MM.1S (cell line): Measurements from ENCODE around the gene USP5.
A peak's percentile ranks its signal among the peaks of the same experiment; 100 is the strongest.
"Not testable (repeated sequence)": the region's sequence is repeated elsewhere in the genome, so short reads cannot be mapped to it uniquely, and the experiment has no call there.

Experiments
- DNase-seq: peaks from one replicate; pipeline ENCODE4 v3.0.0-alpha.2; 2015
- H2AFZ ChIP-seq: fragments of 300-600 bp; sonication (generic); 2 replicates; pipeline ENCODE4 v1.6.0; 2016; ENCODE audit warnings: antibody characterized with exemption, low read length
- H3F3A ChIP-seq: fragments of 300-600 bp; sonication (generic); 2 replicates; pipeline ENCODE4 v1.6.1; 2016; ENCODE audit warnings: mild to moderate bottlenecking, antibody characterized with exemption, low read length, moderate library complexity, mixed read lengths; ENCODE audit not compliant: insufficient read depth
- H3K27ac ChIP-seq: fragments of 300-600 bp; sonication (generic); 2 replicates; pipeline ENCODE4 v1.5.1; 2016; ENCODE audit warnings: mild to moderate bottlenecking, low read length
- H3K27me3 ChIP-seq: fragments of 300-600 bp; sonication (generic); replicated peaks from 2 replicates; pipeline ENCODE4 v1.6.0; 2016; ENCODE audit warnings: low read length; ENCODE audit not compliant: insufficient read depth
- H3K36me3 ChIP-seq: fragments of 300-600 bp; sonication (generic); replicated peaks from 2 replicates; pipeline ENCODE4 v1.6.1; 2016; ENCODE audit warnings: mild to moderate bottlenecking, low read length, mixed read lengths; ENCODE audit not compliant: insufficient read depth
- H3K4me1 ChIP-seq: fragments of 300-600 bp; sonication (generic); 2 replicates; pipeline ENCODE4 v1.6.1; 2016; ENCODE audit warnings: low read length, mixed read lengths
- H3K4me2 ChIP-seq: fragments of 300-600 bp; sonication (generic); 2 replicates; pipeline ENCODE4 v1.6.0; 2016; ENCODE audit warnings: low read depth, low read length
- H3K4me3 ChIP-seq: fragments of 300-600 bp; sonication (generic); 2 replicates; pipeline ENCODE4 v1.5.1; 2016; ENCODE audit warnings: low read length, mixed read lengths
- H3K79me2 ChIP-seq: fragments of 300-600 bp; sonication (generic); 2 replicates; pipeline ENCODE4 v1.6.1; 2016; ENCODE audit warnings: mixed run types, low read length, mixed read lengths
- H3K9ac ChIP-seq: fragments of 300-600 bp; sonication (generic); 2 replicates; pipeline ENCODE4 v1.6.1; 2016; ENCODE audit warnings: low read length, mixed read lengths
- H3K9me2 ChIP-seq: fragments of 300-600 bp; sonication (generic); replicated peaks from 2 replicates; pipeline ENCODE4 v1.6.1; 2016; ENCODE audit warnings: mild to moderate bottlenecking, low read length, mixed read lengths; ENCODE audit not compliant: insufficient read depth
- H3K9me3 ChIP-seq: fragments of 300-600 bp; sonication (generic); replicated peaks from 2 replicates; pipeline ENCODE4 v1.6.1; 2016; ENCODE audit warnings: mild to moderate bottlenecking, low read length, mixed read lengths; ENCODE audit not compliant: insufficient read depth
- H4K20me1 ChIP-seq: fragments of 300-600 bp; sonication (generic); 2 replicates; pipeline ENCODE4 v1.6.1; 2016; ENCODE audit warnings: mild to moderate bottlenecking, low read length, moderate library complexity, mixed read lengths; ENCODE audit not compliant: insufficient read depth
- EZH2 ChIP-seq: fragments of 300-600 bp; sonication (generic); optimal IDR thresholded peaks from 2 replicates; pipeline ENCODE3; 2017; ENCODE audit warnings: low read depth, mild to moderate bottlenecking, antibody characterized with exemption, low read length, mixed read lengths
- EZH2phosphoT487 ChIP-seq: fragments of 300-600 bp; sonication (generic); IDR thresholded peaks from 2 replicates; pipeline ENCODE4 v1.6.1; 2018; ENCODE audit warnings: antibody characterized with exemption, low read length
- TF ChIP-seq, protein P1 (sequence below): fragments of 300-600 bp; sonication (generic); IDR thresholded peaks from 2 replicates; pipeline ENCODE4 v1.5.1; 2016; ENCODE audit warnings: antibody characterized with exemption, low read length, mixed read lengths

Gene USP5

DNA sequence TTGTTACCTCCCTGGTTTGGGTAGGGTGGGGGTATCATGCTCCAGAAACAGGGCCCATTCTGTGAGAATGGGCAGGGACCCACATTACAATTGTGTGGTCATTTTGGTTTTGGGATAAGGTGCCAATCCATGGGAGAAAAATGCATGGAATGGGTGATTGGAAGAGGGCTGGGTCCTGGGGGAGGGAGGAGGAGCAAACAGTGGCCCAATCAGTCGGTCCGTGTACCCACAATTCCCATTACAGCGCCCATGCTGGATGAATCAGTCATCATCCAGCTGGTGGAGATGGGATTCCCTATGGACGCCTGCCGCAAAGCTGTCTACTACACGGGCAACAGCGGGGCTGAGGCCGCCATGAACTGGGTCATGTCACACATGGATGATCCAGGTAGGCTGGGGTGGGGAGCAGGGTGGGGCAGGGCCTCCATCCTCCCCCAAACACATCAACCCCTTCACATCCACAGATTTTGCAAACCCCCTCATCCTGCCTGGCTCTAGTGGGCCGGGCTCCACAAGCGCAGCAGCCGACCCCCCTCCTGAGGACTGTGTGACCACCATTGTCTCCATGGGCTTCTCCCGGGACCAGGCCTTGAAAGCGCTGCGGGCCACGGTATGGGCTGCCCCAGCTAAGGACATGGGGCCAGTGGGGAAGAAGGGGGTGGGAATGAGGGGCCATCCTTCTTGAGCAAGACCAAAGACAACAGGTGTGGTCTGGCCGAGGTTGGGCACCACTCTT is 11.8 kb downstream of the USP5 start:
- DNase-seq = no peak
- H3K4me3 ChIP-seq = no peak overlapping the region
- H2AFZ ChIP-seq = no peak overlapping the region
- no peaks in the 10 kb centered on the region for H3K9me3 ChIP-seq
- H3K27ac ChIP-seq = no peak overlapping the region
- H3K27me3 ChIP-seq = no peaks in the 10 kb centered on the region
- H3K9me2 ChIP-seq = no peaks in the 10 kb centered on the region
- no peak overlapping the region for H3K9ac ChIP-seq
- peaks cover 10% of the 10 kb centered on the region for H3F3A ChIP-seq
- peaks cover 14% of the 10 kb centered on the region for H3K79me2 ChIP-seq
- H4K20me1 ChIP-seq = peaks cover 7% of the 10 kb centered on the region
- TF ChIP-seq, protein P1, sequence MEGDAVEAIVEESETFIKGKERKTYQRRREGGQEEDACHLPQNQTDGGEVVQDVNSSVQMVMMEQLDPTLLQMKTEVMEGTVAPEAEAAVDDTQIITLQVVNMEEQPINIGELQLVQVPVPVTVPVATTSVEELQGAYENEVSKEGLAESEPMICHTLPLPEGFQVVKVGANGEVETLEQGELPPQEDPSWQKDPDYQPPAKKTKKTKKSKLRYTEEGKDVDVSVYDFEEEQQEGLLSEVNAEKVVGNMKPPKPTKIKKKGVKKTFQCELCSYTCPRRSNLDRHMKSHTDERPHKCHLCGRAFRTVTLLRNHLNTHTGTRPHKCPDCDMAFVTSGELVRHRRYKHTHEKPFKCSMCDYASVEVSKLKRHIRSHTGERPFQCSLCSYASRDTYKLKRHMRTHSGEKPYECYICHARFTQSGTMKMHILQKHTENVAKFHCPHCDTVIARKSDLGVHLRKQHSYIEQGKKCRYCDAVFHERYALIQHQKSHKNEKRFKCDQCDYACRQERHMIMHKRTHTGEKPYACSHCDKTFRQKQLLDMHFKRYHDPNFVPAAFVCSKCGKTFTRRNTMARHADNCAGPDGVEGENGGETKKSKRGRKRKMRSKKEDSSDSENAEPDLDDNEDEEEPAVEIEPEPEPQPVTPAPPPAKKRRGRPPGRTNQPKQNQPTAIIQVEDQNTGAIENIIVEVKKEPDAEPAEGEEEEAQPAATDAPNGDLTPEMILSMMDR = no peak
- peaks cover 5% of the 10 kb centered on the region; the same call in 1 of the 2 replicates for H3K36me3 ChIP-seq
- H3K4me2 ChIP-seq = no peak overlapping the region
- peaks cover 6% of the 10 kb centered on the region for H3K4me1 ChIP-seq

DNA sequence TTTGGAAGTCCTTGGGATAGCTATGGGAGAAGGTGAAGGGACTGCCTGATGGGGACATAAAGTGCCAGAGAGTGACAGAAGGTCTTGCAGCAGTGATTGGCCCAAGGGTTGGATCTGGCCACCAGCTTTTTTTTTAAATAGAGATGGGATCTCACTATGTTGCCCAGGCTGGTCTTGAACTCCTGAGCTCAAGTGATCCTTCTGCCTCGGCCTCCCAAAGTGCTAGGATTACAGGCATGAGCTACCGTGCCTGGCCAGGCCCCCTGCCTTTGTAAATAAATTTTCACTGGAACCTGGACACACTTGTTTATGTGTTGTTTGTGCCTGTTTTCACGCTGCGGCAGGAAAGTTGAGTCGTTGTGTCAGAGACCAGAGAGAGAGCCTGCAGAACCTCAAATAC is 13.4 kb downstream of the USP5 start:
- Histone ChIP-seq H3F3A (peaks cover 25% of the 10 kb centered on the region), H4K20me1 (peaks cover 19% of the 10 kb centered on the region), H3K4me1 (peaks cover 19% of the 10 kb centered on the region), H3K79me2 (peaks cover 29% of the 10 kb centered on the region)
- not testable (repeated sequence) for H2AFZ ChIP-seq, H3K27me3 ChIP-seq, H3K27ac ChIP-seq, H3K4me2 ChIP-seq, DNase-seq, H3K9ac ChIP-seq, H3K9me3 ChIP-seq, H3K4me3 ChIP-seq, H3K36me3 ChIP-seq, H3K9me2 ChIP-seq

DNA sequence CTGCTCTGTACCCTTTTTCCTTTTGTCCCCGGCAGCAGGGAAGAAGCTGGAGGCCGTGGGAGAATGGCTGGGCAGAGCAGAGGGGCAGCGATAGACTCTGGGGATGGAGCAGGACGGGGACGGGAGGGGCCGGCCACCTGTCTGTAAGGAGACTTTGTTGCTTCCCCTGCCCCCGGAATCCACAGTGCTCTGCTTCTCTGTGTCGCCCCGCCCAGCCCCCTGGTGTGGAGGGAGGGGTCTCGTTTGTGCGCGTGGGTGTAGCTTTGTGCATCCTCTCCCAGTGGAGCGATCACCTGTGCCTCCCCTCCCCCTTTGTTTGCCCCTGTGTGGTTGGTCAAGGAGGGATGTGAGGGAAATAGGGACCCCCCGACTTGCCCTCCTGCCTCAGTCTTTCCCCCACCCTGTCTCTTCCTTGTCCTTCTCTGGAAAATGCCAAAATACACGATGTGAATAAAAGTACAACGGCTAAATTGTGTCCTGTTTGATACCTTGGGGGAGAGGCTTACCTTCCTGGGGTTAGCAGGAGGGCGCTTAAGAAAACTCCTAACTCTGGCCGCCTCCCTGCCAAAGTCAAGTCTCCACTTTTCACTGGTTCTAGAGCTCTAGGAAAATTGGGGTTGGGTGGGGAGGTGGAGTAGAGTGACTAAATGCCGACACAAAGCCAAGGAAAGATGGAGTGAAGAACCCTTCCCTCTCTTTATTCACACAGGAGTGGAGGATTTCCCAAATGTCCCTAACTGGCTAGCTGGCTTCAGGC is 14.4 kb downstream of the USP5 start:
- peaks cover 37% of the 10 kb centered on the region for H3K79me2 ChIP-seq
- TF ChIP-seq, protein P1 = no peak
- TF ChIP-seq EZH2phosphoT487 (no peak), EZH2 (no peak)
- no peak overlapping the region for H2AFZ ChIP-seq
- H3K9me2 ChIP-seq = no peaks in the 10 kb centered on the region
- peaks cover 31% of the 10 kb centered on the region for H3F3A ChIP-seq
- H3K9me3 ChIP-seq = no peaks in the 10 kb centered on the region
- peaks cover 19% of the 10 kb centered on the region for H4K20me1 ChIP-seq
- H3K4me2 ChIP-seq = peak overlapping the region; percentile 90
- no peak for DNase-seq
- H3K27me3 ChIP-seq = no peaks in the 10 kb centered on the region
- no peak overlapping the region for H3K27ac ChIP-seq
- peaks cover 28% of the 10 kb centered on the region for H3K4me1 ChIP-seq
- H3K4me3 ChIP-seq = no peak overlapping the region
- H3K9ac ChIP-seq = no peak overlapping the region
- peaks cover 4% of the 10 kb centered on the region for H3K36me3 ChIP-seq
